ENCODE data around the gene UROC1.

Gene UROC1

DNA sequence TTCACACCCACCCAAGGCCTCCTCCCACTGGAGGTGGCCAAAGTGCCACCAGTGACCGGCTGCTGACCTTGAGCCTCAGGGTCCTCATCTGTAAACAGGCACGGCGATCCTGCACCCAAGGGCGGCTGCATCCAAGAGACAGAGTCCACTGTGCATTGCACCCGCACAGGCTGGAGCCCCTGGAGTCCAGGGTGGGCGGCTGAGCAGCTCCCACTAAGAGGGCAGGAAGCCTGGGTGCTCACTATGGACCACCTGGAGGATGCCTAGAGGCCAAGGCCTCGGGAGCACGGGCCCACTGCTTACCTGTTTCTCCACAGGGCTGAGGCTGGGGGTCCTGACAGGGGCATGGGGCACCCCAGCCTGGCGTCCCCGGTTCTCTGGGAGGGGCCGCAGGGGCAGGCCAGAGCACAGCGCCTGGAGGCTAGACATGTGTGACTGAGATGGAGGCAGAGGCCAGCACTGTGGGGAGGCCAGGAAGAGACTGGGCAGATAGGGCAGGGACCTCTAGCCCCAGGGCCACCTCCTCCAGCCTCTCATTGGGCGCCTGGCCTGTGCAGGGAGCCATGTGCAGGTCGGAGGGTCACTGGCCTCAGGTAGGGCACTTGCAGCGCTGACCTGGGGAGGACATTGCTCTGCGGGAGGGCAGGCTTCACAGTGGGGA lies at the start of gene UROC1:
Gene UROC1, minus strand, starts transcription at position 483 of the 661 bp plus-strand sequence. Its CDS starts 54 bp downstream, at position 429.
- in situ Hi-C loops (cut with MboI; ENCODE audit: low sequenced_read_pairs) = no loop called here

DNA sequence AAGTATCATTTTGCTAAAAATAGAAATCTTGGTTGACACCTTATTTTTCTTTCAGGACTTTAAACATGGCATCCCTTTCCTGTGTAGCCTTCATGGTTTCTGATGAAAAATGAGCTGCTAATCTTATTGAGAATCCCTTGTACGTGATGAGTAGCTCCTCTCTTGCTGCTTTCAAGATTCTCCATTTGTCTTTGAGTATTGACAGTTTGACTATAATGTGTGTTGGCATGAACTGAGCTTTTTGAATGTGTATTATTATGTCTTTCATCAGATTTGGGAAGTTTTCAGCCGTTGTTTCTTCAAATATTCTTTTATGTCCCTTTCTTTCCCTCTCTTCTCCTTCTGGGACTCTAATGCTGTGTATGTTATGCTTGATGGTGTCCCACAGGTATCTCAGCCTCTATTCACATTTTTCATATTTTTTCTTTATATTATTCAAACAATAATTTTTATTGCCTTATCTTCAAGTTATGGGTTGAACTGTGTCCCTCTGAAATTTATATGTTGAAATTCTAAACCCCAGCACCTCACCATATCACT lies 45.2 kb upstream of the UROC1 start:
- in situ Hi-C loops (cut with MboI; ENCODE audit: low sequenced_read_pairs) = no loop called here

DNA sequence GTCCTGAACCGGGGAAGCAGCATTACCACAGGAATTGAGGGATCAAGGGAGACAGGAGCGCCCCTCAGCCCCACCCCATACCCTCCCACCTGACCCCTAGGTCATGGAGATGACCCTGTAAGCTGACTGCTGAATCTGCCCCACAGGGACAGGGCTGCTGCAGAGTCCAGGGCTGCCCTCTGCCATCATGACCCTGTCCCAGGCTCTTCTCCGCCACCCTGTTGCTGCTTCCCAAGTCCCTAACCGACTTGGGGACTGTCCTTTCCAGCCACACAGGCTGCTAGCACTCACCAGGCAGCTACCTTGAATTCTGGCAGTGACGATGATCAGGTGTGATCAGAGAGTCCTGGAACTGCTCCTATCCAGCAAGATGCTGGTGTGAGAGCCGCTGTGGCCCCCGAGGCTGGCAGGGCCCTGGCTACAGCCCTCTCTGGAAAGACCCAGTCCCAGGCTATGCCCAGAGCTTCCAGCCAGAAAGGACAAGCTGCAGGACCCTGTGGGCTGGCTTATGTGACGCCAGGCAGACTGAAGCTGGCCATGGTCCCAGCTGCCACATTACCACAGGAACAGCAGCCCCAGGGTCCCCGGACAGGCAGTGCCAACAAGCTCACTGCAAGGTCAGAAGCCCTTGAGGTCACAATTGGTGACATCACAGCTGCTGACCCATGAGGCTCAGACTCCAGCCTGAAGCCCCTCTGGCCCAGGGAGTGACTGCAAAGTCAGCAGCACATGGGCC lies 40.9 kb upstream of the UROC1 start, which contains the start of gene C3orf22:
Gene C3orf22, minus strand, starts transcription at position 597 of the 736 bp plus-strand sequence. CDS start 5,542 bp downstream, outside the sequence.
- in situ Hi-C loops (cut with MboI; ENCODE audit: low sequenced_read_pairs) = no loop called here

DNA sequence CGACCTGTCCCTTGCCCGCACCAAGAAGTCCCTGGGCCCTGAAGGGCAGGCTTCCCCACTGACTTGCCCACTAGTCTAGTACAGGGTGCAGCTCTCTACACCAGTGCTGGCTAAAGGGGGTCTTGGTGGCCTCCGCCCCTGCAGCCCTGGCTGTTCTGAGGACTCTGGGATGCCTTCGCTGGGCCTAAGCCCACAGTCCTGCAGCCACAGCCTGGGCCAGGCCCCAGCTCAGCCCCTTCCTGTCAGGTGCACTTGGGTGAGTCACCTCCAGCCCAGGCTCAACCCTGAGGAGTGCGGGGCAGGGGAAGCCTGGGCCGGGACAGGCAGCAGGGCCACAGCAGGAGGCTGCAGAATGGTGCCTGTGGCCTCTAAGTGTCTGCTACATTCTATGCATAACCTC lies 40.2 kb upstream of the UROC1 start:
- in situ Hi-C loops (cut with MboI; ENCODE audit: low sequenced_read_pairs) = no loop called here

DNA sequence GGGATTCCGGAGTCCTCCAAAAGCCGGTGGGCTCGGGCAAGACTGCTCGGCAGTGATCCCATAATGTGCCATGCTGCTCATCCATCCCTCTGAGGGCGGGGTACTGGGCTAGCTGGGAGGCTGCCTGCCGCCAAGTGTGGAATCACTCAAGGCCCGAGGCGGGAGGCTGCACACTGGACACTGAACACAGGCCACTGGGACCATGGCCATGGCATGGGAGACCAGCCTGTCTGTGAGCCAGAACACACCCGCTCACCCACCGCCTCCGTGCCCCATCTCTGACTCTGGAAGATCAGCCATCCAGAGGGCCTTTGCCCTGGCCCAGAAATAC lies 39.8 kb upstream of the UROC1 start:
- in situ Hi-C loops (cut with MboI; ENCODE audit: low sequenced_read_pairs) = no loop called here

DNA sequence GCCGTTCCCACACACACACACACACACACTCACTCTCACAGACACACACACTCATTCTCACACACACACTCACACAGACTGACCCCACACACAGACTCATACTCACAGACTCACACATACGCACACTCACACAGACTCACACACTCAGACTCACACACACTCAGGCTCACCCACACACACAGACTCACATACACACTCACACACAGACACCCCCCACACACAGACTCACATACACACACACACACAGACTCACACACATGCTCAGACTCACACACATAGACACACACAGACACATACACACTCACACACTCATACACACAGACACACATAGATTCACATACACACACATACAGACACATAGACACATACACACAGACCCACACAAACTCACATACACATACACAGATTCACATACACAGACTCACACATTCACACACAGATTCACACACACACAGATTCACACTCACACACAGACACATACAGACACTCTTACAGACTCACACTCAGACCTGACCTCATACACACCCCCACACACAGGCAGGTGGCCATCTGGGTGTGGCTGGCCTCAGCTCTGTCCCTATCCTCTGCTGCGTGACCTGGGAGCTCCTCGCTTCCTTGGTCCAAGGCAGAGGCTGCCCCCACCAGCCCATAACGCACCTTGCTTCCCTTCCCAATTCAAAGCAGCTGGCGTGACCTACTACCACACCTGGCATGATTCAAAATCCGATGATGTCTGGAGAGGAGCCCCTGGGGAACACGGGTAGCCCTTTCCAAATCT lies 39.3 kb upstream of the UROC1 start:
- in situ Hi-C loops (cut with MboI; ENCODE audit: low sequenced_read_pairs) = no loop called here

DNA sequence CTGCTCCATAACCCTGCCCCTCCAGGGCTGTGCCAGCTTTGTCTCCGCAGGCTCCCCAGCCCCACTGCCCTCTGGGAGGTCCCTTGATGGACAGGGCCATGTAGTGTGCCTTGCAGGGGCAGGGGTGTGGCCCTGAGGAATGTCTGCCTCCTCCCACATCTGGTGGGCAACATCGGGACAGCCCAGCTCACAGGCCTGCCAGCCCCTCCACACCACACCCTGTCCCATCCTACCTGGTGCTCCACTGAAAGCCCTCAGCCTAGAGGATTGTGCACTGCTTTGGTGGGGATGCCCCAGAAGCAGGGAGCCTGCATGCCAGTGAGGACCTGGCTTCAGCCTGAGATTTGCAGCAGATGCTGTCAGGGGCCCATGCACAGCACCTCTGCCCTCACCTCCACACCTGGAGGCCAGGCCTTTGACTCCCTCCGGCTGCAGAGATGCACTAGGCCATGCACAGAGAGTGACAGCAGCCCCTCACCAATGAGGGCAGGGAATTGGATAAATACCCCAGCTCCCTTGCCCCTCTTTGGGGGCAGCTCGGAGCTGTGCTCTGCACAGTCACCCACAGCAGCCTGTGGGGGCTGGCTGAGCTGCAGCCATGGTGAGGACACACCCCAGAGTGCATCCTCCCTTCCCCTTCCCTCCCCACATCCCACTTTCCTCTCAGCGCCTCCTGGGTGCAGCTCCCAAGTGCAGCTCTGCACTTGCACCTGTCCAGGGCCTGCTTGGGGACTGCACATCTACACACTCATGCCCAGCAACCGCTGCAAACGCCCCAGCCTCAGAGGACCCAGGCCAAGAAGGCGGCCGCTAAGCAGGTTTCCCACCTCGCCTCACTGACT lies 38.4 kb upstream of the UROC1 start:
- in situ Hi-C loops (cut with MboI; ENCODE audit: low sequenced_read_pairs) = no loop called here

DNA sequence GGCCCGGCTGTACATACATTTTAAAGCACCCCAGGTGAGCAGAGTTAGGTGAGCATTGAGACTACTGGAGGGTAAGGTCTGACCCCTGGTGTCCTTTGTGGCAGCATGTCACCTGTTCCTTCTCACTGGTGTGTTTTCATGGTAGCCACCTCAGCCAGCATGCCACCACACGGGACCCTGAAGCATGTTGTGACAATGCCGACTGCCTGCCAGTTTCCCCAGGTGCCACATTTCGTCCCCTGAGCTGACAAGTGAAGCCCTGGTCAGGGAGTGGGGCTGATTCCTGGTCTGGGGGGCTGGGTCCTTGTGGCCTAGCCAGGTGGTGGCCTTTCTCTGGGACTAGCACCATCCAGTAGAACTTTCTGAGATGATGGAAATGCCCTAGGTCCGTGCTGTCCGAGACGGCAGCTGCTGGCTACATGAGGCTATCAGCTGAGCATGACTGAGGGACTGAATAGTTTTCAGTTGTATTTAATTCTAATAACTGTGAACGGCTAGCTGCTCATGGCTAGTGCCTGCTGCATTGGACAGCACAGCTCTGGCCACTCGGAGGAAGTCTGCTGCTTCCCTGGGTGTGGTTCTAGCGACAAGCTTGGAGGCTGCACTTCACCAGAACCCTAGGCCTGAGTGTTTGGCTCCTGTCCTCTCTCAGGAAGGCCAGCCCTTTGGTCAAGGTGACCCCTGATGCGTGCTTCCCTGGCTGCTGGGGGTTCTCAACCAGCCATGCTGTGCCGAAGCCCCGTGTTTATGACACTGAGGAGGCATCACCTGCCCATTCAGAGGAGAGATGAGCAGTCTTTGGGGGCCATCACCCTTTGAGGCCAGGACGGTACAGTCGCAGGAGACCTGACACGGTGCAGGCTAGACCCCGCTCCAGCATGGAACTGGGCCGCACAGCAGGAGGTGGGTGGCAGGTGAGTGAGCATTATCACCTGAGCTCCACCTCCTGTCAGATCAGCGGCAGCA lies 37.3 kb upstream of the UROC1 start:
- in situ Hi-C loops (cut with MboI; ENCODE audit: low sequenced_read_pairs) = no loop called here

DNA sequence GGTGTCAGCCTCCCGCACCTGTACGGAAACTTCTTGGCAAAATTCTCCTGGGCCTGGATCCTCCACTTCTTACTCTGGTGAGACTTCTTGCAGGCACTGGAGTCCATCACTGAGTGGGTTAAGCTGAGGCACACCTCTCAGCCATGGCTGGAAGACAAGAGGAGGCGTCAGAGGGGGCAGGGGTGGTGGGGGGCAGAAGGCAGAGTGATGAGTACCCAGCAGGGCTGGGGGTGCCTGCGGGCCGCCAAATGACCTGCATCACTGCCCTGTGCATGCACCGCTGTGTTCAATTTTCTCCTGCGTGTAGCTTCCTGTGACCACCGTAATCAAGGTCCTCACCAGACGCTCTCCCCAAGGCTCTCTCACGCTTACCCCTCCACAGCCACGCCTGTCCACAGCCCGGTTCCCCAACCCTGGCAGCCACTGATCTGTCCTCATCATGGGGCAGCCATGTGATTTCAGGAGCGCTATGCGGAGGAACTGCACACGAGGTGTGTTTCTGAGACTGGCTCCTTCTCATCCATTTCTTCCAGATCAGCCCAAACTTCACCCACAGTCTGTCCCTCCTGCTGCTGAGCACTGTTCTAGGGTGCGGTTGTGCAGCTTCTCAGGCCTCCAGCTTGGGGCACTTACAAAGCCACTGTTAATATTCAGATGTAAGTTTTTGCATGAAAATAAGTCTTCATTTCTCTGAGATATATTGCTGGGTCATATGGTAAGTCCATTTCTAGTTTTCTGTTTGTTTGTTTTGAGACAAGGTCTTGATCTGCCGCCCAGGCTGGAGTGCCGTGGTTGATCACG lies 35.9 kb upstream of the UROC1 start:
- in situ Hi-C loops (cut with MboI; ENCODE audit: low sequenced_read_pairs) = no loop called here

DNA sequence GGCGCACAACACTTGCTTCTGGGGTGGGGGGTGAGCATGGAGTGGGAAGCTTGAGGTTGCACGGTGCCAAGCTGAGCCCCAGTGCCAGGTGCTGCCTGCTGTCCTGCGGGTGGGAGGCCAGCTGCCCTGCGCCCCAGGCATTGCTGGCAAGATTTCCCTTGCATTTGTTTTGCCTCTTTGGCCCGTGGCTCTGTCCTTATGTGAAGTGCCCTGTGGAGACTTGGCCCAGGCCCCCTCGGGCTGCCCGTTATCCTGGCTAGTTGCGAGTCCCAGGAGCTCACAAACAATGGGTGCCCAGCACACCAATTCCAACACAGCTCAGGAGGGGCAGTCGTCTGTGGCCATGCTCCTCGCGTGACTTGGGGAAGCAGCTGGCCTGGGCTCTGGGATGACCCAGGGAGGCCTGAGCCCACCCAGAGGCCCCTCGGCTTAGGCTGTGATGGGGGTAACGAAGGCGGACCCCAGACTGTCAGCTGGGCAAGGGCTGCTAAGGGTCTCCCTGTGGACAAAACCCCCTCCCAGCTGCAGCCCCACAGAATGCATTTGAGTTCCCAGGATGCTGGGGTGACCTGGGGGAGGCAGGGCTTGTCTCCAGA lies 35.2 kb upstream of the UROC1 start:
- in situ Hi-C loops (cut with MboI; ENCODE audit: low sequenced_read_pairs) = no loop called here

DNA sequence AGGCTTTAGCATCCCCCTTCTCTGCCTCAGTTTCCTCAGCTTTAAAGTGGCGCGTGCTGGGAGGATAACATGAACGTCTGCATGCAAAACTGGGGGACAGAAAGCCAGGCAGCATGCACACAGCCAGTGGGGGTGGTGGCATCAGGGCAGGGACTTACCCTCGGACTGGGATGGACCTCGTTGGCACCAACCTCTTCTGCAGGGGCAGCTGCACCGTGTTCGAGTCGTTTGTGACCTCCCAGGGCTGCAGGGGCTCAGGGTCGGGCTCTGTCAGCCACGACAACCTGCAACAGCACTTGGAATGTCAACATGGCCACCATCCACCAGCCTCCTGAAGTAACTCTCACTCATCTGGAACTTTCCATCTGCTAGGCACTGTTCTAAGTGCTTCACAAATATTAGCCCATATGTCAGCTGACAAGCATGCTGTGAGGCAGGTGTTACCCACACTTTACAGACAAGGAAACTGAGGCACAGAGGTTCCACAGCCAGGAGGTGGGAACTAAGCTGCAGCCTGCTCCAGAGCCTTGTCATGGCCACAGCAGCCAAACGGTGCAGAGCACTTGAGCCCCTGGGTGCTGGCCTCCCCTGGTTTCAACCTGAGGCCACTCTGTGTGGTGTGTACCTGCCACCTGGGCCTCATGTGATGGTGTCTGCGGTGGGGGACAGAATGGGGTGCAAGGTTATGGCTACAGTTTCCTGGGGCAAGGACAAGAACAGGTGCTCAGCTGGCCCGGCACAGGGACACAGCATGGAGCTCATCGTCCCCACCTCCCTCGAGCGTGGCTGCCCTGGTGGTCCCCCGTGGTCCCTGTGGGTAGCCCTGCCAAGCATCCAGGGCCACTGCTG lies 34.5 kb upstream of the UROC1 start:
- in situ Hi-C loops (cut with MboI; ENCODE audit: low sequenced_read_pairs) = no loop called here

DNA sequence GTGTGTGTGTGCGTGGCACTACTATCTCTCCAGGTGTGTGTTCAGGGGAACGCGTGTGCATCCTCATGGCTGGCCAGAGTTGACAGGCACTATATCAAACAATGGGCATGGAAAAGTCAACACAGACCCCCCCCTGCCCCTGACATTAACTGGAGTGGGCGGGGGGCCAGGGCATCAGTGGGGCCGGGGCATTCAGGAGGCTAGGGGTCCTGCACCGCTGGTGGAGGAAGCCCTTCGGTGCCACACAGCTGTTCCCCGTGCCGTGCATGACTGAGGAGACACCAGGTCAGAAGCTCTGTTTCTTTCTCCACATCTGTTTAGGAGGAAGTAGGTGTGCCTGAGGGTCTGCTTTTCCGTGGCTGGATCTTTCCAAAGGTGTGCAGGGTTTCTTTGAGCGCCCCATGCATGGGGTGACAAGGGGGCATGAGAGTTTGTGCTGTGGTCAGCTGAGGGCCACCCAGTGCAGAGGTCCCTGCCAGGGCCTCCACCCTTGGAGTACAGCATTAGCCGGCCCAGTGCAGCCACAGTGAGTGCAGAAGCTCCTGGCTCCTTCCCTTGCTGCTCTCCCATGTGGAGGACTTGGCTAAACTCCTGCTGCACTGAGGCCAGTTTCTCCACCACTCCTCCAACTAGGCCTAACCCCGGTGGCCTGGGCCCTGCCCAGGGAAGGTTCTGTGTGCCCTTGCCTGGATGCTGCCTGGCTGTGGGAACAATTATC lies 33.7 kb upstream of the UROC1 start:
- in situ Hi-C loops (cut with MboI; ENCODE audit: low sequenced_read_pairs) = no loop called here

DNA sequence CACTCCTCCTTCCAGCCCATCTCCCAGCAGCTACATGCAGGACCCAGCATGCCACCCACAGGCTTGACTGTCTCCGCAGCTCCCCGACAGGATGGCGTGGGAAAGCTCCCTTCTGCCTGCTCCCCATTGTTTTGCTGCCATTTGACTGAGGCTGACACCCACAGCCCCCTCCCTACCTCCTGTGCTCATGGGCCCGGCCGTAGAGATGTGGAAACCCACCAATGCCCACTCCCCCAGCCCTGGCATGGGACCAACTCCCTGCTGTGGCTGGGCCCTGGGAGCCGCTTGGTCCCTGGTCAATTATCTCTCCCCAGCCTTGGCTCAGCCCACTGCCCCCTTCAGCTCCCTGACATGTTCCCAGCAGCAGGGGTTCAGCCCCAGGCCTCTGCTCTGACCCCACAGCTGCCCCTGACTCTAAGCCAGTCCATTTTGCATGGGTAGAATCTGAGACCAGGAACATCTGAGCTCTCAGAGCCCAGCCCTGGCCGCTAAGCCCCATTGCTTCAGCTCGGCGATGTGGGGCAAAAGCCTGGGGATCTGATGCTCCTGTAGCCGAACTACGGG lies 33.0 kb upstream of the UROC1 start:
- in situ Hi-C loops (cut with MboI; ENCODE audit: low sequenced_read_pairs) = no loop called here

DNA sequence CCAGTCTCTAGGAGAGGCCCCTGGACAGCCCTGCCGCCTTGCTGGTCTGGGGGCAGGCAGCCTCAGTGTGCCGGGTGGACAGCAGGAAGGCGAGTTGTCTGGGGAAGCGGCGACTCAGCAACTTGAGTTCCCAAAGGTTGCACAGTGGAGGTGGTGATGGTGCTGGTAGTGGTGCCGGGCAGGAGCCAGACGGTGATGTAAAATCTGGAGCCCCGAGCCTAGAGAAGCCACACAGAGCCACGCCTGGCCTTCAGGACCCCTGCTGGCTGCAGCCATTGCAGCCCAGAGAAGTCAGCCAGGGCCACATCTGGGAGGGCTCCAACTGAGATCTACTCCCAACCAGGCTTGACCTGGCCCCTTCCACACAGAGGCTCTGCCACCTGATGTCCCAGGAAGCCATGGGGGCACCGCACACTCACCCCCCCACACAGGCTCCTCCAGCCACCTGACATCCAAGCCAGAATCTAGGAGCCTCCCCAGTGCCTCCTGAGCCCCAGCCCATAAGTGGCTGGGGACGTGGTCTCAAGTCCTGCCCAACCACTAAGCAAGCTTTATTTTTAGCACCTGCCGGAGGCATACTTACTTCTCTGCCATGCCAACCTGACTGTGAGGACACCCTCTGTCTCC lies 32.4 kb upstream of the UROC1 start:
- in situ Hi-C loops (cut with MboI; ENCODE audit: low sequenced_read_pairs) = no loop called here

DNA sequence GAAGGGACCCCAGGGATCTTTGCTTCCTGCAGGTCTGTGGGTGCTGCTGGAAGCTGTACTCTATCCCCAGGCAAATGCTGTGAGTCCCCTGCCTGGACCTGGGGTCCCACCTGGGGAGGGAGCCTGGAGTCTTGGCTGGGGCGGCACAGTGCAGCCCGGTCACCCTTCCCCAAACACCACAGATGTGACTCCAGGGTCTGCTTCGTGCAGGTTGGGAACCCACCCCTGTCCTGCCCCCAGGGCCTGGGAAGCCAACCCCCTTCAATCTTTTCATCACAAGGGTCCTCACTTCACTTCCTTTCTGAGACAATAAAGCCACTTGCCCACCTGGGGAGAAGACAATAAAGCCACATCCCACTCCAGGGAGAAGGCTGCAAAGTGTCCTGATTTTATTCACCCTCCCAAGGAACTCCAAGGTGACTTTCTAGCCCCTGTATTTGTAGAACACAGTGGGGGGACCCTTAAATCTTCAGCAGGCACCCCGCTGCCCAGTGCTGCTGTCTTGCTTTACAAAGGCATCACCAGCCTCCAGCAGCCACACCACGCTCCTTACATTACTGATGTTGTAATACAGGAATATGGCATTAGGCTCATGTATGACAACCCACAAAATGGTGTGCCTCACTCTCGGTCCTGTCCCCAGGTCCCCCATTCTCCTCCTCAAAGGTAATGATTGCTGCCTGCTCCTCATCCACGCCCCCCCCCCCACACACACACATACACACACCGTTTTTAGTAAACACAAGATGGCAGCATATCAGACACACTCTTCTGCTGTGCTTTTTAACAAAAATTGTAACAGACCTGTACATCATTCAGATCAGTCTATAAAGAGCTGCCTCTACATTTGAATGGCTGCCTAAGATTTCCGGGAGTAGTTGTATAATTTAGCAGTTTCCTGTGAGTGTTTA lies 31.2 kb upstream of the UROC1 start:
- in situ Hi-C loops (cut with MboI; ENCODE audit: low sequenced_read_pairs) = no loop called here

All from HL-60/S4 treated with phorbol 12-myristate 13-acetate at 8.2 ng/mL for 4 days and 3 days (cell line).